GM18868 (cell line): ENCODE data around the gene PHACTR1.

Experiments used
- ATAC-seq: cut with Tn5 transposase; IDR thresholded peaks from one replicate; pipeline ENCODE4 v1.9.1; 2021; ENCODE audit warnings: mild to moderate bottlenecking, moderate library complexity; ENCODE audit not compliant: unreplicated experiment

Gene PHACTR1

DNA sequence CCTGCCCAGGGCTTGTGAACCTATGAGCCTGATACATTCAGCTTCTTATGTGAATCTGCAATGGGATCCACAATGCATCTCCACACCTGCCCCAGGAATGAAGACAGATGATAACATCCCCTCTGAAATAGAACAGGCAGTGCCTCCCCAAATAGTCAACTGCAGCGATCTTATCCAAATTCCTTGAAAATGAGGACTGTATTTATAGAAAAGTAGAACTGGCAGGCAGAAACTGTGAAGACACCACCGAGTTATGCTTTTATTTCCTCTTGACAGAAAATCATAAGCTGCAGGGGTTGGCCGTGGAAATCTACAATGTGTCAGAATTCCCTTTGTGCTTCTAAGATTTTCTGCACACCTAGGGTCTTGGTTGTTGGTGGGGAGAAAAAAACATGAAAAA is 341.5 kb downstream of the PHACTR1 start:
- ATAC-seq, result no peak

- ATAC-seq, result no peak
Measured at GRCh38 chr6:13059026-13059425, 342.5 kb downstream of the PHACTR1 start.

- ATAC-seq, result no peak
Measured at GRCh38 chr6:13063300-13063918, 346.8 kb downstream of the PHACTR1 start.

- ATAC-seq, result no peak
Measured at GRCh38 chr6:13065581-13065980, 349.0 kb downstream of the PHACTR1 start.

DNA sequence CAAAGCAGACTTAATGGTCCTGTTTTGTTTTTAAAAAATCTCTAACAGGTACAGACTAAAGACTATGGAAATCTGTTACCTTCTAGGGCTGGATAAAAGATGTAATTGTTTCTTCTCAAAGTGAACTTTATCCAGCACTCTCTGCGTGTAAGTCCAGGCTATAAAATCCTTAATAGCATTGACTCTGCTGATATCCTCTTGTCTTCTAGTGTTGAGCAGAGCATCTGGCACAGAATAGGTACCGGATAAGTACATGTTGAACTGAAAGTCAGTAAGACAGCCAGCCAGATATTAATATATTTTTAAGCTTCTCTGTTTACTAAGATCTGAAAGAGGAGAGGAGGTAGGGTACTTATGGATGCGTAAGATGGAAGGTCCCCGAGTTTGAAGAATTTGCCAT is 349.5 kb downstream of the PHACTR1 start:
- no peak for ATAC-seq

- ATAC-seq, result no peak
Measured at GRCh38 chr6:13066820-13067219, 350.3 kb downstream of the PHACTR1 start.

GRCh38 chr6:13068586-13069210 is 352.1 kb downstream of the PHACTR1 start:
- no peak for ATAC-seq

DNA sequence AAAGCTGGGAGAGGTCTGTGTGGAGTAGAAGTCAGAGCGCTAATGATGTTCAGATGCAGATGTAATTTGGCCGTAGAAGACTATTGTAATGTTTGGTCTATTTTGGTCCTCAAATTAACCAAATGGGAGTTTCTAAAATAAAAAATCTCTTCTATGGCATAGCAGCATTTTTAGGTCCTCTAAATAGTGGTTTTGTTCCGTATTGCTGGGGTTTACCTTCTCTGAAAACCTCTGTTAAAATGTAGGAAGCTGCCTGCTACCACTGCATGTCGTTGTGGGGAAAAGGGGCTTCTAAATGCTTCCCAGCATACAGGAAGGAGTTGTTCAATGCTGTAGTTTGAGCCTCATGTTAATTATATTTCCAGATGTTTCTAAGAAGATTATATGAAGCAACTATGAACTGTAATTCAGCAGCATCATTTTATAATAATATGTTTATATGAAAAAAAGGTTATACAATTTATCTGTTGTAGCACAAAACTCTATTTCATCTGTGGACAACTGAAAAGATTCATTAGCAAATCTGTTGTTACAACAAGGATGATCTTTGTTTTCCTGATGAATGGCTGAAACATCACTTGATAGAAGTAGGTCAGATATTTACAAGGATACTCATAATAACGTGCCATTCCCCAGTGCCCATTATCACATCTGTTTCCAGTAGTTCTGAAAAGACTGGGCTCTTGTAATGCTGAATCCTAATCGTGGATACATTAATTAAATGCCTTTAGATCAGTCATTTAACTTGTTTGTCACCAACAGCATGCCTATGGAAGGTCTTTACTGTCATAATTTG is 355.2 kb downstream of the PHACTR1 start:
- ATAC-seq, result no peak

- no peak for ATAC-seq
Measured at GRCh38 chr6:13072686-13073347, 356.2 kb downstream of the PHACTR1 start.

DNA sequence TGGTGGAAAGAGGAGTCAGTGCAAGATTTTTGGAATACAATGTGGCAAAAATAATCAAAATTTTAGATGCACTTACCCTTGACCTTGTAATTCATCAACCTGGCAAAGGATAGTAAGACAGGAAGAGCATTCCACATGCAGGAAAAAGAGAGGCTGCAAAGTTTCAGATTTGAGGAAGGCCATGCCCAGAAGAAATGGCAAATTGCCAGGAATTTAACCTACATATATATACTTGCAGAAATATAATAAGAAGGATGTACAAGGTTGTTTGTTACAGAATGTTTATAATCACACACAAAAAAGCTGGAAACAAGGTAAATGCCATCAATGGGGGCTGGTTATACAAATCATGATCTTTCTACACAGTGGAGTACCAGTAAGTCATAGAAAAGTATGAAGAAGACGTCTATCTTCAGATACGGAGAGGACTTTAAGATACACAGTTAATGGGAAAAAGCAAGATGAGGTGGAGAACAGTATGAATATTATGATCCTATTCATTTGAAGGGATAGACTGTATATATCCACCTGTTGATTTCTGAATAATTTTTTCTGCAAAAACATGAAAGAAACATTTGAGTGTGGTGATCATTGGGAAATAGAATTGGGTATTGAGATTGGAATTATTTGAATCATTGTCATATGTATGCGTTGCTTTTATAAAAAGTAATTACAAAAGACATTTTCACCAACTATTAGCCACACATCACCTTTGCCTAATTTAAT is 358.0 kb downstream of the PHACTR1 start:
- no peak for ATAC-seq

DNA sequence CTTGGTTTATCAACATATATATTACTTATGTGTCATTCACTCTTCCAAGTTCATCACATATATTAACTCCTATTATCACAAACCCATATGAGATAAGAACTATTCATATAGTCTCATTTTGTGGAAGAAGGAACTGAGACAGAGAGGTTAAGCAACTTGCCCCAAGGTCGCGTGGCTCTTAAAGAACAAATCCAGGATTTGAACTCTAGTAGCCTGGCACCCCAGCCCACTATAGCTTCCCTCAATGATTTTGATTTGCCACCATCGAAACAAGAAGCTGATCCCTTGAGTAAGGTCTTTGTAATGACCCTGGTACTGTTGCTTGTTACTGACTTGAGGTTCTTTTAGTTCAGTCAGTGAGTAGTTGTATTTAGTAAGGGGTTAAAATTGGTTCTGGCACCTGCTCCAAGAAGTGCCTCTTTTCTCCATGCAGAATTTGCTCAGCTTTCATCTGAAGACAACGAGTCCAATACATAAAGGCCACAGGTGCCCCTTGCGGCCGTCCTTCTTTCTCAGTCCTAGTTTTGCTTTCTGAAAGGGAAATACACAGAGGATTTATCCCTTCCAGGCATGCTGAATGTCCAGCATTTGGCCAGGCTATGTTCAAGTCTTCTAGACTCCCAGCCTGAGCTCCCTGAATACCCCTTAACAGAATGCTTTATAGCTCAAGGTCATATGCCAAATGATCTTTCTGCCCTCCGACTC is 358.7 kb downstream of the PHACTR1 start:
- ATAC-seq, result no peak

- no peak for ATAC-seq
Measured at GRCh38 chr6:13076575-13076974, 360.0 kb downstream of the PHACTR1 start.

- ATAC-seq, result no peak
Measured at GRCh38 chr6:13077117-13077516, 360.6 kb downstream of the PHACTR1 start.

- ATAC-seq, result no peak
Measured at GRCh38 chr6:13079096-13079723, 362.6 kb downstream of the PHACTR1 start.

- ATAC-seq, result no peak
Measured at GRCh38 chr6:13080462-13081188, 364.1 kb downstream of the PHACTR1 start.

- ATAC-seq, result no peak
Measured at GRCh38 chr6:13081189-13081563, 364.6 kb downstream of the PHACTR1 start.

- no peak for ATAC-seq
Measured at GRCh38 chr6:13089296-13089994, 372.9 kb downstream of the PHACTR1 start.

- no peak for ATAC-seq
Measured at GRCh38 chr6:13091192-13091591, 374.6 kb downstream of the PHACTR1 start.
